CD4-positive, alpha-beta T cell (primary cell): Measurements from ENCODE around the gene SKIC8. TPM values are rescaled to one million over a fixed set of nuclear protein-coding genes. Genes with fewer than 3 reads are reported as not detected.

Experiments
- ATAC-seq: fragments of 200-7000 bp; cut with Tn5 transposase; one replicate; pipeline ENCODE4 v1.10.0; 2022; ENCODE audit warnings: mild to moderate bottlenecking; ENCODE audit not compliant: poor library complexity
- CTCF ChIA-PET: fragments of 350-600 bp; sonication (Branson Sonifier 250); formaldehyde crosslinking; loops from one replicate; lab custom pipeline; 2021; ENCODE audit warnings: antibody characterized with exemption, inconsistent platforms; lab: Charles Lee
- POLR2A ChIA-PET: fragments of 350-600 bp; sonication (Branson Sonifier 250); formaldehyde crosslinking; loops from one replicate; lab custom pipeline; 2021; ENCODE audit warnings: antibody characterized with exemption, inconsistent platforms; lab: Charles Lee
- DNase-seq, 14 experiments: peaks; one replicate each; pipeline ENCODE4 v3.0.0-alpha.2; 2013 to 2020; ENCODE audit warnings: mixed read lengths in 2 of 14
- H3K27ac ChIP-seq, 2 donors: one replicate each; pipeline versions ENCODE4 v1.5.1 to v1.7.0; 2013; ENCODE audit warnings: low read length in 2 of 2, low read depth in 1 of 2, mild to moderate bottlenecking in 1 of 2
- H3K27me3 ChIP-seq, 2 experiments: 1 replicate in 1 of 2; 2 replicates in 1 of 2; pipeline versions ENCODE4 v1.6.1 to v1.7.0; 2013; ENCODE audit warnings: low read length in 2 of 2, control low read depth in 1 of 2, mild to moderate bottlenecking in 1 of 2, moderate library complexity in 1 of 2; ENCODE audit not compliant: insufficient read depth in 2 of 2, control insufficient read depth in 1 of 2
- H3K36me3 ChIP-seq: one replicate; pipeline ENCODE4 v1.6.1; 2013; ENCODE audit warnings: low read length, control low read depth; ENCODE audit not compliant: insufficient read depth
- H3K4me1 ChIP-seq: one replicate; pipeline ENCODE4 v1.6.1; 2013; ENCODE audit warnings: low read length, control low read depth; ENCODE audit not compliant: insufficient read depth
- H3K4me3 ChIP-seq: one replicate; pipeline ENCODE4 v1.5.1; 2013; ENCODE audit warnings: mild to moderate bottlenecking, low read length, moderate library complexity
- H3K9me3 ChIP-seq, 2 experiments: 1 replicate in 1 of 2; 2 replicates in 1 of 2; pipeline versions ENCODE4 v1.6.1 to v1.7.0; 2013; ENCODE audit warnings: low read length in 2 of 2, mild to moderate bottlenecking in 2 of 2, control low read depth in 1 of 2, moderate library complexity in 1 of 2; ENCODE audit not compliant: control insufficient read depth in 1 of 2, insufficient read depth in 1 of 2
- H3K27ac Mint-ChIP-seq: one replicate; pipeline ENCODE4 v1.8.0; 2020; ENCODE audit warnings: mixed read lengths
- H3K27me3 Mint-ChIP-seq: one replicate; pipeline ENCODE4 v1.8.0; 2021; ENCODE audit warnings: mixed read lengths
- H3K36me3 Mint-ChIP-seq: one replicate; pipeline ENCODE4 v1.8.0; 2021; ENCODE audit warnings: low read depth, mixed read lengths
- H3K4me1 Mint-ChIP-seq: one replicate; pipeline ENCODE4 v1.8.0; 2021; ENCODE audit warnings: low read depth, mixed read lengths
- H3K4me3 Mint-ChIP-seq: one replicate; pipeline ENCODE4 v1.8.0; 2020; ENCODE audit warnings: mild to moderate bottlenecking, mixed read lengths
- H3K9me3 Mint-ChIP-seq: one replicate; pipeline ENCODE4 v1.8.0; 2020; ENCODE audit warnings: mixed read lengths
- intact Hi-C, 2 experiments: fragments of 100-400 bp; cut with DNase I in 1 of 2; cut with micrococcal nuclease in 1 of 2; formaldehyde crosslinking; loops; one replicate each; pipeline versions ENCODE4 v1.15.1 to v1.9.0; 2023 to 2025; cut with DNase I, micrococcal nuclease
- total RNA-seq, 174 experiments: library from RNA in 2 of 174; stranded (reverse) in 2 of 174; gene quantifications; one replicate each; pipeline ENCODE4 v1.2.3 and lab custom pipeline; 2021 to 2026
- TF ChIP-seq, protein P1 (sequence below): fragments of 200-600 bp; IDR thresholded peaks from one replicate; pipeline ENCODE4 v1.8.0; 2022; ENCODE audit warnings: antibody characterized with exemption, mild to moderate bottlenecking

SKIC8 gene
- total RNA-seq, 2 experiments from 2014 or later: 13.3 to 16.7 TPM

DNA sequence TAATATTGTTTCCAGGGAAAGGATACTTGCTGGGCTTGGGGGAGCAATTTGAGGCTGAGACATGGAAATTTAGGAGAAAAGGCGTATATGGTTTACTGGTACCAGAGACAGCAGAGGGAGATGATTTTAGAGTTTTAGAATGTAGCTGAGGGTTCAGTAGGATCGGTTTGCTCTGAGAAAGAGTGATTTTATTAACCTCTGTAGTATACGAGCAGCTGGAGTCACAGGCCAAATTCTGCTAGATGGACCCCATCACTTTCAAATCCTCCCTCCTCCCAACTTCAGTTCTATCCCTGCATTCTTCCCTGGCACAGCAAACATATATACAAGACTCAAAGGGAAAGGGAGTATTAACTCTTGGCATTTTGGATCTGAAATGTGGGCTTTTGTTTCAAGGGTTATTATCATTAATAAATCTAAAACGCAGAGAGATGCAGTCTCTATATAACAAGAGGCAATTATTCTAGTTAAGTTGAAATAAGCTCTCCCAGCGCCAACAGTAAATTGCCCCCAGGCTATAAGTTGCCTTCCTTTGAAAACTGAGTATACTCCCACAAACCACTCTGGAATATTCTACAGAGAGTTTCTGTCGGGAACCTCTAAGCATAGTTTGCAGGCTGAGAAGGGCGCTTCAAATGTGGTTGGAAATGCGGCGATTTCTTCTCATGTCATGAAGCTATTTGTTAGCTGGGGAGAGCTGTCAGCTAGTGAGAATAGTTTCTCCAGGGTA is 46.2 kb upstream of the SKIC8 start:
- no peak for DNase-seq
- Mint-ChIP-seq H3K36me3 (no peaks in the 10 kb centered on the region), H3K4me1 (no peaks in the 10 kb centered on the region), H3K27me3 (peaks cover 29% of the 10 kb centered on the region), H3K27ac (no peak overlapping the region), H3K4me3 (no peak overlapping the region), H3K9me3 (no peaks in the 10 kb centered on the region)
- intact Hi-C loops: no loop called here
- ChIA-PET CTCF (no interaction called here), POLR2A (no interaction called here)
- Histone ChIP-seq H3K27ac (no peak overlapping the region), H3K36me3 (no peaks in the 10 kb centered on the region), H3K27me3 (peaks cover 11 to 27% of the 10 kb centered on the region in 2 experiments), H3K9me3 (peaks cover 0 to 7% of the 10 kb centered on the region in 2 experiments), H3K4me1 (peaks cover 3% of the 10 kb centered on the region), H3K4me3 (no peak overlapping the region)
- TF ChIP-seq, protein P1, sequence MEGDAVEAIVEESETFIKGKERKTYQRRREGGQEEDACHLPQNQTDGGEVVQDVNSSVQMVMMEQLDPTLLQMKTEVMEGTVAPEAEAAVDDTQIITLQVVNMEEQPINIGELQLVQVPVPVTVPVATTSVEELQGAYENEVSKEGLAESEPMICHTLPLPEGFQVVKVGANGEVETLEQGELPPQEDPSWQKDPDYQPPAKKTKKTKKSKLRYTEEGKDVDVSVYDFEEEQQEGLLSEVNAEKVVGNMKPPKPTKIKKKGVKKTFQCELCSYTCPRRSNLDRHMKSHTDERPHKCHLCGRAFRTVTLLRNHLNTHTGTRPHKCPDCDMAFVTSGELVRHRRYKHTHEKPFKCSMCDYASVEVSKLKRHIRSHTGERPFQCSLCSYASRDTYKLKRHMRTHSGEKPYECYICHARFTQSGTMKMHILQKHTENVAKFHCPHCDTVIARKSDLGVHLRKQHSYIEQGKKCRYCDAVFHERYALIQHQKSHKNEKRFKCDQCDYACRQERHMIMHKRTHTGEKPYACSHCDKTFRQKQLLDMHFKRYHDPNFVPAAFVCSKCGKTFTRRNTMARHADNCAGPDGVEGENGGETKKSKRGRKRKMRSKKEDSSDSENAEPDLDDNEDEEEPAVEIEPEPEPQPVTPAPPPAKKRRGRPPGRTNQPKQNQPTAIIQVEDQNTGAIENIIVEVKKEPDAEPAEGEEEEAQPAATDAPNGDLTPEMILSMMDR: no peak
- ATAC-seq: no peak

DNA sequence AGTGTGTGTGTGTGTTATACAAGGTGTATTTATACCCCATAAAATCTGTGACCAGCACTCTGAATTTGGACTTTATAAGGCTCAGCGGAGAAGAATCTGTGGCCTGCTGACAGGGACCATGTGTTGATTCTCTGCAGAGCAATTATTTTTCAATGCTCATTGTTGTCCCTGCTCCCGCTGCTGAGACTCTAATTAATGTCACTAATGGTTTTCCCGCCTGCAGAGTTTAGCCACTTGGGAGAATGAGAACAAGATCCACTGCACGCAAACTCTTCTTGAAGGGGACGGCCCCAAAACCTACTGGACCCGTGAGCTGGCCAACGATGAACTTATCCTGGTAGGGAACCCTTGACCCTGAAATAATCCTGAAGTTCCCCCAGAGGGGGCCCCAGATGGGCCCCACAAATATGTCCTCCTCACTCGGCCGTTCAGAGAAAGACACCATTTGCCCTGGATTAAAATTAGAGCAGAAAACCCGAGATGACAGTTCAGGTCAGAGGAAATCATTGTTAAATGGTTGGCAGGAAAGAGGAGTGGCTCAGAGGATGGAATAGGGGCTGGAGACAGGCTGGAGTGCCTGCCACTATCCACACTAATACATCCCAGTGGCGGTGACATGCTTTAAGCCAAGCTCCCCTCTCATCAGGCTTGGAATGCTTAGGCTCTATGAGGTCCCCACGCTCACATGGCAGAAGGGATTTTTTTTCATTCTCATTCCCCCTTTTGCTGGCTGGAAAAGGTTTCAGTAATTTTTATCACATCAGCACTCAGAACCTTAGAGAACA is 44.1 kb upstream of the SKIC8 start:
- no peaks in the 10 kb centered on the region for H3K9me3 Mint-ChIP-seq
- no peak for ATAC-seq
- H3K27me3 Mint-ChIP-seq: peaks cover 46% of the 10 kb centered on the region
- H3K4me3 ChIP-seq: no peak overlapping the region
- intact Hi-C loops: no loop called here
- H3K4me1 Mint-ChIP-seq: peaks cover 4% of the 10 kb centered on the region
- H3K4me3 Mint-ChIP-seq: no peak overlapping the region
- peaks cover 27 to 48% of the 10 kb centered on the region in 2 experiments for H3K27me3 ChIP-seq
- peaks cover 0 to 15% of the 10 kb centered on the region in 2 experiments for H3K9me3 ChIP-seq
- peaks cover 7% of the 10 kb centered on the region for H3K4me1 ChIP-seq
- no peak for DNase-seq
- ChIA-PET CTCF (no interaction called here), POLR2A (no interaction called here)
- H3K27ac Mint-ChIP-seq: no peak overlapping the region
- H3K36me3 Mint-ChIP-seq: no peaks in the 10 kb centered on the region
- TF ChIP-seq, protein P1: no peak
- H3K27ac ChIP-seq: no peak overlapping the region
- no peaks in the 10 kb centered on the region for H3K36me3 ChIP-seq

DNA sequence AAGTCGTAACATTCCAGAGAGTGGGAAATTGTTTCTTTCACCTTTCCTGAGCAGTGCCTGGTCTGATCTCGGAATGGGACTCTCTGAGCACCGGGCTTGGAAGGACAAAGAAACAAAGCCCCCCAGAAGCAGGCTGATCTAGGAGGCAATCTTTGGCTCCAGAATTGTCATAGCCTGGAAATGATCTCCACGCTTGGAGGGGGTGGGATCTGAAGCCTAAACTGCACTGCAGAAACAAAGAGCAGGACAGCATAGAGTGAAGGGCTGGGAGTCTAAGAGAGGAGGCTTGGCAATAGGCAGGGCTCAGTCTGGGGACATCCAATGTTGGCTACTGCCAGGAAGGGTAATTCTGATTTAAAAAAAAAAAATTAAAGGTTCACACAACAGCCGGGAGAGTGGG is 42.6 kb upstream of the SKIC8 start:
- peaks cover 7% of the 10 kb centered on the region for H3K4me1 ChIP-seq
- ChIA-PET POLR2A (no interaction called here), CTCF (no interaction called here)
- ATAC-seq: no peak
- no peaks in the 10 kb centered on the region for H3K36me3 ChIP-seq
- no peak overlapping the region for H3K4me3 Mint-ChIP-seq
- H3K27ac ChIP-seq: no peak overlapping the region
- DNase-seq: no peak
- H3K4me3 ChIP-seq: no peak overlapping the region
- peaks cover 0 to 17% of the 10 kb centered on the region in 2 experiments for H3K9me3 ChIP-seq
- H3K36me3 Mint-ChIP-seq: no peaks in the 10 kb centered on the region
- H3K4me1 Mint-ChIP-seq: peaks cover 4% of the 10 kb centered on the region
- H3K27me3 Mint-ChIP-seq: peaks cover 55% of the 10 kb centered on the region
- peaks cover 30 to 56% of the 10 kb centered on the region in 2 experiments for H3K27me3 ChIP-seq
- TF ChIP-seq, protein P1: no peak
- no peak overlapping the region for H3K27ac Mint-ChIP-seq
- no peaks in the 10 kb centered on the region for H3K9me3 Mint-ChIP-seq
- intact Hi-C loops: no loop called here
